Activated CD8-positive, alpha-beta T cell treated with anti-CD3 and anti-CD28 coated beads for 36 hours (primary cell): ENCODE results near the gene GFOD2. TPM values are rescaled to one million over a fixed set of nuclear protein-coding genes. Genes with fewer than 3 reads are reported as not detected.

Experiments used
- ATAC-seq: fragments of 200-7000 bp; cut with Tn5 transposase; one replicate; pipeline ENCODE4 v1.10.0; 2021; ENCODE audit warnings: mild to moderate bottlenecking, moderate library complexity
- CTCF ChIA-PET: fragments of 350-600 bp; sonication (Branson Sonifier 250); formaldehyde crosslinking; loops from one replicate; lab custom pipeline; 2021; ENCODE audit warnings: antibody characterized with exemption; lab: Charles Lee
- POLR2A ChIA-PET: fragments of 350-600 bp; sonication (Branson Sonifier 250); formaldehyde crosslinking; loops from one replicate; lab custom pipeline; 2021; ENCODE audit warnings: antibody characterized with exemption; lab: Charles Lee
- DNase-seq: peaks from one replicate; pipeline ENCODE4 v3.0.0-alpha.2; 2020
- H3K27ac Mint-ChIP-seq: one replicate; pipeline ENCODE4 v1.8.0; 2021; ENCODE audit warnings: mild to moderate bottlenecking, mixed read lengths
- H3K27me3 Mint-ChIP-seq: one replicate; pipeline ENCODE4 v1.8.0; 2021; ENCODE audit warnings: mixed read lengths
- H3K36me3 Mint-ChIP-seq: one replicate; pipeline ENCODE4 v1.8.0; 2021; ENCODE audit warnings: low read depth, mixed read lengths
- H3K4me1 Mint-ChIP-seq: one replicate; pipeline ENCODE4 v1.8.0; 2021; ENCODE audit warnings: low read depth, mixed read lengths
- H3K4me3 Mint-ChIP-seq: one replicate; pipeline ENCODE4 v1.8.0; 2021; ENCODE audit warnings: mild to moderate bottlenecking, moderate library complexity, mixed read lengths
- H3K9me3 Mint-ChIP-seq: one replicate; pipeline ENCODE4 v1.8.0; 2021; ENCODE audit warnings: mixed read lengths
- CTCF ChIP-seq: fragments of 200-600 bp; IDR thresholded peaks from one replicate; pipeline ENCODE4 v1.8.0; 2022; ENCODE audit warnings: antibody characterized with exemption, mild to moderate bottlenecking
- intact Hi-C: fragments of 100-400 bp; cut with micrococcal nuclease; formaldehyde crosslinking; loops from one replicate; pipeline ENCODE4 v1.10.0; 2022
- total RNA-seq, 2 experiments: library from RNA; stranded (reverse); gene quantifications; one replicate each; pipeline ENCODE4 v1.2.3, GENCODE V29; 2021

The GFOD2 gene
- total RNA-seq, 2 experiments from 2014 or later: 11.6 to 14.1 TPM

- no peak for TF ChIP-seq CTCF
- ChIA-PET POLR2A (no interaction called here), CTCF (interaction anchor here (1.3 kb wide), 1 partner anchor 86 kb away, joined by 3 read pairs; no protein-coding TSS in a partner anchor)
- H3K9me3 Mint-ChIP-seq: no peaks in the 10 kb centered on the region
- DNase-seq (no peak), ATAC-seq (no peak)
- H3K4me3 Mint-ChIP-seq: no peak overlapping the region
- intact Hi-C loops: no loop called here
- H3K36me3 Mint-ChIP-seq: peaks cover 2% of the 10 kb centered on the region
- no peak overlapping the region for H3K27ac Mint-ChIP-seq
- H3K4me1 Mint-ChIP-seq: no peaks in the 10 kb centered on the region
- no peaks in the 10 kb centered on the region for H3K27me3 Mint-ChIP-seq
These were observed 11.2 kb upstream of the GFOD2 start for GRCh38 chr16:67730326-67730725.

- CTCF ChIA-PET: interaction anchor here (1.3 kb wide), 1 partner anchor 87 kb away, joined by 3 read pairs; no protein-coding TSS in a partner anchor
These were observed 10.6 kb upstream of the GFOD2 start for GRCh38 chr16:67729636-67730248.

GRCh38 chr16:67727521-67728485 is 8.7 kb upstream of the GFOD2 start:
- ATAC-seq (no peak), DNase-seq (no peak)
- Mint-ChIP-seq H3K36me3 (peaks cover 5% of the 10 kb centered on the region), H3K9me3 (no peaks in the 10 kb centered on the region), H3K4me1 (no peaks in the 10 kb centered on the region), H3K27ac (no peak overlapping the region), H3K4me3 (no peak overlapping the region), H3K27me3 (no peaks in the 10 kb centered on the region)
- ChIA-PET POLR2A (interaction anchor here (2.8 kb wide), 1 partner anchor 8 kb away, joined by 10 read pairs; the partner anchor contains the start of gene GFOD2), CTCF (no interaction called here)
- intact Hi-C loops: no loop called here
- TF ChIP-seq CTCF: no peak

More at GRCh38 chr16:67729636-67730248, 10.6 kb upstream of the GFOD2 start:
- no peak for ATAC-seq
- no peak for DNase-seq
- Mint-ChIP-seq H3K4me3 (no peak overlapping the region), H3K9me3 (no peaks in the 10 kb centered on the region), H3K36me3 (peaks cover 5% of the 10 kb centered on the region), H3K4me1 (no peaks in the 10 kb centered on the region), H3K27ac (no peak overlapping the region), H3K27me3 (no peaks in the 10 kb centered on the region)
- POLR2A ChIA-PET: interaction anchor here (2.8 kb wide), 1 partner anchor 10 kb away, joined by 10 read pairs; the partner anchor contains the start of gene GFOD2
- intact Hi-C loops: no loop called here
- no peak for TF ChIP-seq CTCF

GRCh38 chr16:67726106-67727034 is 7.3 kb upstream of the GFOD2 start:
- CTCF ChIA-PET: interaction anchor here (1.6 kb wide), 1 partner anchor 205 kb away, joined by 4 read pairs; no protein-coding TSS in a partner anchor
- POLR2A ChIA-PET: no interaction called here
- intact Hi-C loops: no loop called here
- ATAC-seq: no peak
- DNase-seq: no peak
- TF ChIP-seq CTCF: no peak
- Mint-ChIP-seq H3K4me3 (no peak overlapping the region), H3K36me3 (peaks cover 5% of the 10 kb centered on the region), H3K4me1 (no peaks in the 10 kb centered on the region), H3K27ac (no peak overlapping the region), H3K27me3 (no peaks in the 10 kb centered on the region), H3K9me3 (no peaks in the 10 kb centered on the region)
